SH-SY5Y (cell line): ENCODE data around the gene TP63.

Experiments used
- GATA2 ChIP-seq: IDR thresholded peaks from 2 replicates; pipeline ENCODE4 v1.6.1; 2011; ENCODE audit warnings: mild to moderate bottlenecking, low read depth, low read length
- GATA3 ChIP-seq: IDR thresholded peaks from 2 replicates; pipeline ENCODE4 v1.6.1; 2011; ENCODE audit warnings: low read depth, mild to moderate bottlenecking, low read length, moderate library complexity

- no peak for TF ChIP-seq GATA2
- no peak for TF ChIP-seq GATA3
Measured at GRCh38 chr3:189689625-189690024, 58.4 kb downstream of the TP63 start.
